Measurements from ENCODE around the gene NOP14.
"Not testable (repeated sequence)": the region's sequence is repeated elsewhere in the genome, so short reads cannot be mapped to it uniquely, and the experiment has no call there.

Gene NOP14

GRCh38 chr4:2945619-2946604, 17.3 kb downstream of the NOP14 start:
- H4K8ac ChIP-seq (ENCODE audit: low read depth, low read length); H3K4ac ChIP-seq (ENCODE audit: low read depth, low read length); H3K9ac ChIP-seq (ENCODE audit: low read length); H3K27ac ChIP-seq (ENCODE audit: low read depth, low read length); H3K79me1 ChIP-seq (ENCODE audit: low read length); H4K12ac ChIP-seq (ENCODE audit: low read depth, low read length); H3K4me1 ChIP-seq (ENCODE audit: control insufficient read depth in 1 of 2, insufficient read depth in 2 of 2, low read length in 2 of 2); H2AFZ ChIP-seq (ENCODE audit: insufficient read depth, low read length, poor library complexity); H3K27me3 ChIP-seq (ENCODE audit: insufficient read depth, low read length); H3K4me3 ChIP-seq (ENCODE audit: low read depth, low read length); H3K9me3 ChIP-seq (ENCODE audit: insufficient read depth, low read depth, low read length); H4K91ac ChIP-seq (ENCODE audit: low read depth, low read length); H2BK12ac ChIP-seq (ENCODE audit: low read length); H2AK5ac ChIP-seq (ENCODE audit: low read length); H3K23ac ChIP-seq (ENCODE audit: low read length); H3K4me2 ChIP-seq (ENCODE audit: low read length); H2BK120ac ChIP-seq (ENCODE audit: insufficient read depth, low read length, poor library complexity); H3K18ac ChIP-seq (ENCODE audit: low read length); H3K14ac ChIP-seq (ENCODE audit: low read length); DNase-seq; H2BK5ac ChIP-seq (ENCODE audit: low read depth, low read length, poor library complexity); H3K79me2 ChIP-seq (ENCODE audit: control insufficient read depth, insufficient read depth, low read length, poor library complexity): not testable (repeated sequence)
- WGBS (ENCODE audit: extremely low coverage, insufficient coverage, insufficient read length): no CpG with 5 or more reads among the region's 30 CpGs
- H3K36me3 ChIP-seq (ENCODE audit: control insufficient read depth in 1 of 2, insufficient read depth in 2 of 2, low read length in 2 of 2): peaks cover 77 to 82% of the 10 kb centered on the region in 2 experiments

GRCh38 chr4:2944586-2945526, 18.4 kb downstream of the NOP14 start:
- Histone ChIP-seq H3K27ac (ENCODE audit: low read depth, low read length) (no peak overlapping the region), H3K4ac (ENCODE audit: low read depth, low read length) (no peak overlapping the region), H4K8ac (ENCODE audit: low read depth, low read length) (no peak overlapping the region), H2BK12ac (ENCODE audit: low read length) (no peak overlapping the region), H3K23ac (ENCODE audit: low read length) (no peak overlapping the region), H3K9me3 (ENCODE audit: insufficient read depth, low read depth, low read length) (peaks cover 2% of the 10 kb centered on the region), H3K18ac (ENCODE audit: low read length) (no peak overlapping the region), H2AFZ (ENCODE audit: insufficient read depth, low read length, poor library complexity) (no peak overlapping the region), H2BK5ac (ENCODE audit: low read depth, low read length, poor library complexity) (no peak overlapping the region), H3K14ac (ENCODE audit: low read length) (no peak overlapping the region), H3K36me3 (ENCODE audit: control insufficient read depth in 1 of 2, insufficient read depth in 2 of 2, low read length in 2 of 2) (peaks cover 82 to 87% of the 10 kb centered on the region in 2 experiments), H3K79me2 (ENCODE audit: control insufficient read depth, insufficient read depth, low read length, poor library complexity) (no peaks in the 10 kb centered on the region), H3K4me3 (ENCODE audit: low read depth, low read length) (no peak overlapping the region), H3K27me3 (ENCODE audit: insufficient read depth, low read length) (no peaks in the 10 kb centered on the region), H4K12ac (ENCODE audit: low read depth, low read length) (no peak overlapping the region), H3K79me1 (ENCODE audit: low read length) (no peaks in the 10 kb centered on the region), H4K91ac (ENCODE audit: low read depth, low read length) (no peak overlapping the region), H2AK5ac (ENCODE audit: low read length) (no peak overlapping the region), H2BK120ac (ENCODE audit: insufficient read depth, low read length, poor library complexity) (no peak overlapping the region), H3K4me1 (ENCODE audit: control insufficient read depth in 1 of 2, insufficient read depth in 2 of 2, low read length in 2 of 2) (no peaks in the 10 kb centered on the region), H3K9ac (ENCODE audit: low read length) (no peak overlapping the region), H3K4me2 (ENCODE audit: low read length) (no peak overlapping the region)
- DNase-seq: no peak
- no CpG with 5 or more reads among the region's 30 CpGs for WGBS (ENCODE audit: extremely low coverage, insufficient coverage, insufficient read length)

GRCh38 chr4:2944091-2944482, 19.1 kb downstream of the NOP14 start:
- H4K91ac ChIP-seq (ENCODE audit: low read depth, low read length): no peak overlapping the region
- no peak overlapping the region for H3K23ac ChIP-seq (ENCODE audit: low read length)
- H2AFZ ChIP-seq (ENCODE audit: insufficient read depth, low read length, poor library complexity): no peak overlapping the region
- no peak overlapping the region for H4K8ac ChIP-seq (ENCODE audit: low read depth, low read length)
- H3K36me3 ChIP-seq (ENCODE audit: control insufficient read depth in 1 of 2, insufficient read depth in 2 of 2, low read length in 2 of 2): peaks cover 83 to 87% of the 10 kb centered on the region in 2 experiments
- H3K4ac ChIP-seq (ENCODE audit: low read depth, low read length): no peak overlapping the region
- H3K79me1 ChIP-seq (ENCODE audit: low read length): no peaks in the 10 kb centered on the region
- H3K4me2 ChIP-seq (ENCODE audit: low read length): no peak overlapping the region
- H2BK120ac ChIP-seq (ENCODE audit: insufficient read depth, low read length, poor library complexity): no peak overlapping the region
- no peak overlapping the region for H2BK12ac ChIP-seq (ENCODE audit: low read length)
- no peak overlapping the region for H3K4me3 ChIP-seq (ENCODE audit: low read depth, low read length)
- H3K4me1 ChIP-seq (ENCODE audit: control insufficient read depth in 1 of 2, insufficient read depth in 2 of 2, low read length in 2 of 2): no peaks in the 10 kb centered on the region
- H3K27ac ChIP-seq (ENCODE audit: low read depth, low read length): no peak overlapping the region
- H3K14ac ChIP-seq (ENCODE audit: low read length): no peak overlapping the region
- no peak overlapping the region for H3K18ac ChIP-seq (ENCODE audit: low read length)
- no peak overlapping the region for H4K12ac ChIP-seq (ENCODE audit: low read depth, low read length)
- no peak overlapping the region for H2AK5ac ChIP-seq (ENCODE audit: low read length)
- peaks cover 2% of the 10 kb centered on the region for H3K9me3 ChIP-seq (ENCODE audit: insufficient read depth, low read depth, low read length)
- DNase-seq: no peak
- H3K27me3 ChIP-seq (ENCODE audit: insufficient read depth, low read length): no peaks in the 10 kb centered on the region
- H3K79me2 ChIP-seq (ENCODE audit: control insufficient read depth, insufficient read depth, low read length, poor library complexity): no peaks in the 10 kb centered on the region
- WGBS (ENCODE audit: extremely low coverage, insufficient coverage, insufficient read length): no CpG with 5 or more reads among the region's 11 CpGs
- no peak overlapping the region for H2BK5ac ChIP-seq (ENCODE audit: low read depth, low read length, poor library complexity)
- no peak overlapping the region for H3K9ac ChIP-seq (ENCODE audit: low read length)

GRCh38 chr4:2943364-2944090, 19.7 kb downstream of the NOP14 start:
- H3K36me3 ChIP-seq (ENCODE audit: control insufficient read depth in 1 of 2, insufficient read depth in 2 of 2, low read length in 2 of 2): peaks cover 81 to 87% of the 10 kb centered on the region in 2 experiments
- no peak overlapping the region for H2BK120ac ChIP-seq (ENCODE audit: insufficient read depth, low read length, poor library complexity)
- no peak overlapping the region for H3K4me3 ChIP-seq (ENCODE audit: low read depth, low read length)
- H3K79me1 ChIP-seq (ENCODE audit: low read length): no peaks in the 10 kb centered on the region
- H3K4me1 ChIP-seq (ENCODE audit: control insufficient read depth in 1 of 2, insufficient read depth in 2 of 2, low read length in 2 of 2): no peaks in the 10 kb centered on the region
- no peak overlapping the region for H3K23ac ChIP-seq (ENCODE audit: low read length)
- no CpG with 5 or more reads among the region's 20 CpGs for WGBS (ENCODE audit: extremely low coverage, insufficient coverage, insufficient read length)
- no peak overlapping the region for H2BK12ac ChIP-seq (ENCODE audit: low read length)
- no peak overlapping the region for H2AFZ ChIP-seq (ENCODE audit: insufficient read depth, low read length, poor library complexity)
- no peak overlapping the region for H3K4me2 ChIP-seq (ENCODE audit: low read length)
- H2BK5ac ChIP-seq (ENCODE audit: low read depth, low read length, poor library complexity): no peak overlapping the region
- H3K79me2 ChIP-seq (ENCODE audit: control insufficient read depth, insufficient read depth, low read length, poor library complexity): no peaks in the 10 kb centered on the region
- H2AK5ac ChIP-seq (ENCODE audit: low read length): no peak overlapping the region
- no peak overlapping the region for H3K14ac ChIP-seq (ENCODE audit: low read length)
- no peak overlapping the region for H3K9ac ChIP-seq (ENCODE audit: low read length)
- H3K9me3 ChIP-seq (ENCODE audit: insufficient read depth, low read depth, low read length): peaks cover 2% of the 10 kb centered on the region
- H3K18ac ChIP-seq (ENCODE audit: low read length): no peak overlapping the region
- no peak overlapping the region for H4K8ac ChIP-seq (ENCODE audit: low read depth, low read length)
- H3K27ac ChIP-seq (ENCODE audit: low read depth, low read length): no peak overlapping the region
- no peak overlapping the region for H4K12ac ChIP-seq (ENCODE audit: low read depth, low read length)
- H4K91ac ChIP-seq (ENCODE audit: low read depth, low read length): no peak overlapping the region
- DNase-seq: no peak
- H3K27me3 ChIP-seq (ENCODE audit: insufficient read depth, low read length): no peaks in the 10 kb centered on the region
- no peak overlapping the region for H3K4ac ChIP-seq (ENCODE audit: low read depth, low read length)
